A549 (cell line): ENCODE data around the gene NTN4. TPM values are rescaled to one million over a fixed set of nuclear protein-coding genes. Genes with fewer than 3 reads are reported as not detected.

Experiments
- ATAC-seq, 2 experiments: fragments of 200-7000 bp in 1 of 2; fragments of >200 bp in 1 of 2; cut with Nextera tagmentation in 1 of 2; cut with Tn5 transposase in 1 of 2; 3 replicates each; pipeline versions ENCODE4 v1.8.0 to v1.9.1; 2018 to 2020; ENCODE audit warnings: mild to moderate bottlenecking in 1 of 2, moderate library complexity in 1 of 2
- CTCF ChIA-PET: fragments of 300-600 bp; sonication (Branson Sonifier 250); formaldehyde crosslinking; extraction: SDS; loops from one replicate; lab custom pipeline; 2021; ENCODE audit warnings: antibody characterized with exemption, inconsistent platforms; lab: Yijun Ruan, JAX
- POLR2A ChIA-PET: fragments of 350-600 bp; formaldehyde crosslinking; extraction: SDS; loops from one replicate; lab custom pipeline; 2021; ENCODE audit warnings: antibody characterized with exemption, inconsistent platforms; lab: Yijun Ruan, JAX
- DNase-seq, 2 experiments: peaks; one replicate each; pipeline versions ENCODE4 v3.0.0 to v3.0.0-alpha.2; 2011 to 2016; ENCODE audit warnings: low read depth in 1 of 2, low spot score in 1 of 2
- FAIRE-seq: peaks from 2 replicates; lab custom pipeline; 2011; peaks lifted over from hg19 to GRCh38; lab: Jason Lieb, UNC
- H3K27ac ChIP-seq, 2 experiments: fragments of >200 bp; sonication (Bioruptor Twin); formaldehyde crosslinking; 3 replicates each; pipeline ENCODE4 v1.5.1; 2016 to 2017
- H3K4me1 ChIP-seq: fragments of >200 bp; sonication (Bioruptor Twin); formaldehyde crosslinking; 3 replicates; pipeline ENCODE4 v1.6.1; 2016
- H3K4me2 ChIP-seq: fragments of >200 bp; sonication (Bioruptor Twin); formaldehyde crosslinking; 3 replicates; pipeline ENCODE4 v1.6.1; 2016
- H3K4me3 ChIP-seq: fragments of >200 bp; sonication (Bioruptor Twin); formaldehyde crosslinking; 3 replicates; pipeline ENCODE4 v1.5.1; 2016
- H3K9me3 ChIP-seq: fragments of >200 bp; sonication (Bioruptor Twin); formaldehyde crosslinking; 3 replicates; pipeline ENCODE4 v1.6.1; 2016
- CEBPB ChIP-seq, 2 experiments: fragments of >200 bp in 1 of 2; sonication (Bioruptor Twin) in 1 of 2; formaldehyde crosslinking in 1 of 2; IDR thresholded peaks; 2 replicates each; pipeline ENCODE4 v1.6.1; 2012 to 2016
- FOSB ChIP-seq: fragments of 250-450 bp; sonication (Bioruptor Pico); IDR thresholded peaks from 2 replicates; pipeline ENCODE4 v1.5.0; 2020; ENCODE audit warnings: mild to moderate bottlenecking, moderate library complexity
- FOSL2 ChIP-seq, 2 experiments: fragments of 450-650 bp in 1 of 2; fragments of >200 bp in 1 of 2; sonication (Bioruptor Twin) in 1 of 2; formaldehyde crosslinking; IDR thresholded peaks; 2 replicates each; pipeline versions ENCODE4 v1.5.0 to v1.6.1; 2016 to 2020; ENCODE audit warnings: mild to moderate bottlenecking in 1 of 2, moderate library complexity in 1 of 2
- GATA3 ChIP-seq: IDR thresholded peaks from 2 replicates; pipeline ENCODE4 v1.6.1; 2012; ENCODE audit warnings: borderline replicate concordance
- JUN ChIP-seq, 2 experiments: fragments of >200 bp; sonication (Bioruptor Twin); formaldehyde crosslinking; IDR thresholded peaks; 2 replicates in 1 of 2; 3 replicates in 1 of 2; pipeline ENCODE4 v1.6.1; 2016 to 2017
- JUNB ChIP-seq: fragments of >200 bp; sonication (Bioruptor Twin); formaldehyde crosslinking; IDR thresholded peaks from 2 replicates; pipeline ENCODE4 v1.6.1; 2016
- MAFK ChIP-seq: fragments of 450-650 bp; IDR thresholded peaks from 2 replicates; pipeline ENCODE4 v1.6.1; 2014; ENCODE audit not compliant: partially characterized antibody
- NFE2L2 ChIP-seq: fragments of 150-350 bp; conservative IDR thresholded peaks from 2 replicates; pipeline ENCODE4 v1.6.1; 2014; ENCODE audit warnings: low read length
- SREBF2 ChIP-seq: fragments of 450-650 bp; IDR thresholded peaks from 2 replicates; pipeline ENCODE4 v1.6.1; 2014; ENCODE audit warnings: mild to moderate bottlenecking, moderate library complexity
- WGBS: methylation state at CpG from one replicate; pipeline ENCODE4 v1.1.6; 2017; ENCODE audit errors: missing lambda C conversion rate; 5-methylcytosine and 5-hydroxymethylcytosine counted together
- polyA plus RNA-seq, 4 experiments: library from polyadenylated mRNA; depleted of rRNA in 3 of 4; stranded (reverse); fragments of >200 nt; fragmentation: RNase III in 1 of 4; extraction: RNeasy Plus Mini Kit Qiagen cat#74134 plus additional on column Dnase treatment in 1 of 4; gene quantifications; 2 replicates in 3 of 4; 3 replicates in 1 of 4; pipeline ENCODE4 v1.2.3, GENCODE V29; 2011 to 2017
- TF ChIP-seq, protein P1 (sequence below): fragments of >200 bp; sonication (Bioruptor Twin); formaldehyde crosslinking; IDR thresholded peaks from 3 replicates; pipeline ENCODE4 v1.5.1; 2016
- TF ChIP-seq, protein P2 (sequence below): IDR thresholded peaks from 2 replicates; pipeline ENCODE4 v1.6.1; 2012
- TF ChIP-seq, protein P3 (sequence below): fragments of 450-650 bp; IDR thresholded peaks from 2 replicates; pipeline ENCODE4 v1.6.1; 2014; ENCODE audit warnings: antibody characterized with exemption
- TF ChIP-seq, protein P4 (sequence below): IDR thresholded peaks from 2 replicates; pipeline ENCODE4 v1.6.1; 2012
- TF ChIP-seq, protein P5 (sequence below): fragments of 150-350 bp; IDR thresholded peaks from 2 replicates; pipeline ENCODE4 v1.6.1; 2014; ENCODE audit warnings: low read depth, mild to moderate bottlenecking, low read length
- TF ChIP-seq, protein P6 (sequence below): fragments of 200-600 bp; sonication (generic); IDR thresholded peaks from 2 replicates; pipeline ENCODE4 v1.6.1; 2016; ENCODE audit warnings: antibody characterized with exemption, mild to moderate bottlenecking, moderate library complexity

NTN4 gene
- polyA plus RNA-seq, 2 of the 4 experiments (the other 2 are of a cell fraction), result 37.3 to 132 TPM

DNA sequence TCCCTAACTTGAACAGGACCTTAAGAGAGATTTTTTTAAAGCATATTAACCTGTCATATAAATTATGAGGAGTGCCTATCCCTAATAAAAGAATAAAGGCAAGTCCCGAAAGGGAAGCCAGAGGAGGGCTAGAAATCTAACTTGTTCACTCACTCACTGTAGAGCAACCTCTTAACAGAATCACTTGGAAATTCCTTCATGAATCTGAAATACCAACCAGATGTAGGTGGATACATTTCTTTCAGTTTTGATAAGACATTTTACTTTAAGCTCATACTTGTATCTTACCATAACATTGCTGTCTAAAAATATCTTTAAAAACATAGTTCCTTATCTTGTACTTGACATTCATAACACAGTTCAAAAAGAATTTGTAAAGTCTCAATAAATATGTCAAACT, 25.7 kb downstream of the NTN4 start:
- Histone ChIP-seq H3K4me2 (peak overlapping the region; percentile 64), H3K27ac (peak overlapping the region in 1 of 2 experiments; percentile 63; a peak in 2 of 6 replicates), H3K4me1 (peaks cover 64% of the 10 kb centered on the region), H3K4me3 (no peak overlapping the region), H3K9me3 (no peaks in the 10 kb centered on the region; the same call in 2 of the 3 replicates)
- ATAC-seq (no peak), DNase-seq (no peak), FAIRE-seq (peak; percentile 59)
- TF ChIP-seq FOSB (CRISPR knock-in tag), result no peak
- no peak for TF ChIP-seq JUN (IDR thresholded peaks at IDR 0.05)
- TF ChIP-seq, protein P1, sequence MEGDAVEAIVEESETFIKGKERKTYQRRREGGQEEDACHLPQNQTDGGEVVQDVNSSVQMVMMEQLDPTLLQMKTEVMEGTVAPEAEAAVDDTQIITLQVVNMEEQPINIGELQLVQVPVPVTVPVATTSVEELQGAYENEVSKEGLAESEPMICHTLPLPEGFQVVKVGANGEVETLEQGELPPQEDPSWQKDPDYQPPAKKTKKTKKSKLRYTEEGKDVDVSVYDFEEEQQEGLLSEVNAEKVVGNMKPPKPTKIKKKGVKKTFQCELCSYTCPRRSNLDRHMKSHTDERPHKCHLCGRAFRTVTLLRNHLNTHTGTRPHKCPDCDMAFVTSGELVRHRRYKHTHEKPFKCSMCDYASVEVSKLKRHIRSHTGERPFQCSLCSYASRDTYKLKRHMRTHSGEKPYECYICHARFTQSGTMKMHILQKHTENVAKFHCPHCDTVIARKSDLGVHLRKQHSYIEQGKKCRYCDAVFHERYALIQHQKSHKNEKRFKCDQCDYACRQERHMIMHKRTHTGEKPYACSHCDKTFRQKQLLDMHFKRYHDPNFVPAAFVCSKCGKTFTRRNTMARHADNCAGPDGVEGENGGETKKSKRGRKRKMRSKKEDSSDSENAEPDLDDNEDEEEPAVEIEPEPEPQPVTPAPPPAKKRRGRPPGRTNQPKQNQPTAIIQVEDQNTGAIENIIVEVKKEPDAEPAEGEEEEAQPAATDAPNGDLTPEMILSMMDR, result no peak
- WGBS, result 95% methylated on average over 1 of the region's 1 CpG
- ChIA-PET POLR2A (interaction anchor here (0.5 kb wide), 1 partner anchor 112 kb away, joined by 3 read pairs; no protein-coding TSS in a partner anchor), CTCF (no interaction called here)

DNA sequence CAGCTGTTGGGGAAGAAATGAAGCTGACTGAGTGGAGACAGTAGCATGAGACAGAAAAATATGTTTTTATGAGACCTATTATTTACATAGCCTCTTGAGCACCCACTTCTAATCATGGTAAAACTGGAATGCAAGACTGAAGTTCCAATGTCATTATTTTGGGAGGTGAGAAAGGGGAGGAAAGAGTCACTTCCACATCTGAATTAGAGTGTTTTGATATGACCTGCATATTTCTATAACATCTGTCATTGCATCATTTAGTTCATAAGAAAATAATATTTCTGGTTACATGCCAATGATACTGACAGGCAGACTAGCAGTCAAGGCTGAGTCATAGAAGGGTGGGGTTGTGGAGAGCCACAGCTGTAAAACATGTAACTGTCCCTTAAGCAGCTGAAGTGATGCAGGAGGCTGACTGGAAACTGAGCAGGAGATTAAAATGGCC, 26.7 kb downstream of the NTN4 start:
- Histone ChIP-seq H3K27ac (peak overlapping the region in 1 of 2 experiments; percentile 63; a peak in 5 of 6 replicates), H3K4me1 (peaks cover 64% of the 10 kb centered on the region), H3K4me3 (no peak overlapping the region), H3K9me3 (peaks cover 8% of the 10 kb centered on the region; the same call in 1 of the 3 replicates), H3K4me2 (peak overlapping the region; percentile 64)
- DNase-seq, result peak; percentile 75 to 80
- FAIRE-seq, result peak; percentile 96
- ChIA-PET POLR2A (no interaction called here), CTCF (interaction anchor here (0.6 to 1.0 kb wide), 3 partner anchors 15 to 314 kb away, joined by 3 to 5 read pairs (median 4); no protein-coding TSS in a partner anchor)
- TF ChIP-seq FOSL2 (IDR thresholded peaks at IDR 0.05) (peak; percentile 61; the same call in 1 of the 2 replicates), FOSL2 (CRISPR knock-in tag; IDR thresholded peaks at IDR 0.05) (peak; percentile 84), JUN (IDR thresholded peaks at IDR 0.05) (peak; percentile 26 to 51; a peak in 2 of 5 replicates), SREBF2 (no peak), JUNB (peak; percentile 45), MAFK (peak; percentile 13), NFE2L2 (no peak), GATA3 (peak; percentile 50; the same call in 1 of the 2 replicates), CEBPB (IDR thresholded peaks at IDR 0.05) (peak; percentile 31 to 76; a peak in 1 of 4 replicates)
- TF ChIP-seq, protein P2, sequence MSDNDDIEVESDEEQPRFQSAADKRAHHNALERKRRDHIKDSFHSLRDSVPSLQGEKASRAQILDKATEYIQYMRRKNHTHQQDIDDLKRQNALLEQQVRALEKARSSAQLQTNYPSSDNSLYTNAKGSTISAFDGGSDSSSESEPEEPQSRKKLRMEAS, result no peak
- TF ChIP-seq, protein P3, sequence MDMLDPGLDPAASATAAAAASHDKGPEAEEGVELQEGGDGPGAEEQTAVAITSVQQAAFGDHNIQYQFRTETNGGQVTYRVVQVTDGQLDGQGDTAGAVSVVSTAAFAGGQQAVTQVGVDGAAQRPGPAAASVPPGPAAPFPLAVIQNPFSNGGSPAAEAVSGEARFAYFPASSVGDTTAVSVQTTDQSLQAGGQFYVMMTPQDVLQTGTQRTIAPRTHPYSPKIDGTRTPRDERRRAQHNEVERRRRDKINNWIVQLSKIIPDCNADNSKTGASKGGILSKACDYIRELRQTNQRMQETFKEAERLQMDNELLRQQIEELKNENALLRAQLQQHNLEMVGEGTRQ, result no peak
- TF ChIP-seq, protein P4, sequence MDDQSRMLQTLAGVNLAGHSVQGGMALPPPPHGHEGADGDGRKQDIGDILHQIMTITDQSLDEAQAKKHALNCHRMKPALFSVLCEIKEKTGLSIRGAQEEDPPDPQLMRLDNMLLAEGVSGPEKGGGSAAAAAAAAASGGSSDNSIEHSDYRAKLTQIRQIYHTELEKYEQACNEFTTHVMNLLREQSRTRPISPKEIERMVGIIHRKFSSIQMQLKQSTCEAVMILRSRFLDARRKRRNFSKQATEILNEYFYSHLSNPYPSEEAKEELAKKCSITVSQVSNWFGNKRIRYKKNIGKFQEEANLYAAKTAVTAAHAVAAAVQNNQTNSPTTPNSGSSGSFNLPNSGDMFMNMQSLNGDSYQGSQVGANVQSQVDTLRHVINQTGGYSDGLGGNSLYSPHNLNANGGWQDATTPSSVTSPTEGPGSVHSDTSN, result 0 out of 2 replicates have a peak, but pooled peaks have one; percentile 37
- TF ChIP-seq, protein P5, sequence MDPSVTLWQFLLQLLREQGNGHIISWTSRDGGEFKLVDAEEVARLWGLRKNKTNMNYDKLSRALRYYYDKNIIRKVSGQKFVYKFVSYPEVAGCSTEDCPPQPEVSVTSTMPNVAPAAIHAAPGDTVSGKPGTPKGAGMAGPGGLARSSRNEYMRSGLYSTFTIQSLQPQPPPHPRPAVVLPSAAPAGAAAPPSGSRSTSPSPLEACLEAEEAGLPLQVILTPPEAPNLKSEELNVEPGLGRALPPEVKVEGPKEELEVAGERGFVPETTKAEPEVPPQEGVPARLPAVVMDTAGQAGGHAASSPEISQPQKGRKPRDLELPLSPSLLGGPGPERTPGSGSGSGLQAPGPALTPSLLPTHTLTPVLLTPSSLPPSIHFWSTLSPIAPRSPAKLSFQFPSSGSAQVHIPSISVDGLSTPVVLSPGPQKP, result no peak
- TF ChIP-seq, all 56 proteins: peak for 7
- peak; percentile 72 to 87 for ATAC-seq

DNA sequence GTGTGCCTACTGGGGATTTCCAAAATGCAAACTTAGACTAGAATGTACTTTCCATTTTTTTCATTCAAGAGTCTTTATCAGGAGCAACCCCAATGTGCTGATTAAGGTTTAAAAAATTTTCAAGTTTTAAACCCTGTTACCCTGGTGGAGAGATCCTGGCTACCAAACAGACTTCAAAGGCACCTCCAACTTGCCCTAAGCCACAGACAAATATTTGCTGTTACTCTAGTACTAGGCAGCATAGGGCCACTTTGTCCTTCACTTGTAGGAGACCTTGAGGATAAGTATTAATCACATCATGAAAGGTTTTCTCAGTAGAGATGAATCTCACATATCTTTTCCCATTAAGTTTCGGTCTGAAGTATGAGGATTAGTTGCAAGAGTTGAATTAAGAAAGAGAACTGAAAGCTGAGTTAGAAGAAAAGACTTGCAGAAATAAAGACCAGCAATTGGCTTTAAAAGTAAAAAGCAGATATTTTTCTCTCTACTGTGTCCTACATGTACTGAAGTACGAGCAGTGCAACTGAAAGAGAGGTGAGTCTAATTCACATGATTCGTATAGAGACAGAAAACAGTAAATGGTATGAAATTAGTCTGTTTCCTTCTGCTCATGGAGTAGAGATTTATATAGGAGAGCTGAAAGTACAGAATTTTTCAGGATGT, 28.3 kb downstream of the NTN4 start:
- ChIA-PET POLR2A (no interaction called here), CTCF (no interaction called here)
- Histone ChIP-seq H3K4me2 (peak overlapping the region; percentile 64; the same call in 2 of the 3 replicates), H3K9me3 (peaks cover 11% of the 10 kb centered on the region; the same call in 1 of the 3 replicates), H3K4me1 (peaks cover 49% of the 10 kb centered on the region), H3K4me3 (no peak overlapping the region), H3K27ac (peak overlapping the region; percentile 1 to 50; a peak in 2 of 6 replicates)
- TF ChIP-seq, protein P6, sequence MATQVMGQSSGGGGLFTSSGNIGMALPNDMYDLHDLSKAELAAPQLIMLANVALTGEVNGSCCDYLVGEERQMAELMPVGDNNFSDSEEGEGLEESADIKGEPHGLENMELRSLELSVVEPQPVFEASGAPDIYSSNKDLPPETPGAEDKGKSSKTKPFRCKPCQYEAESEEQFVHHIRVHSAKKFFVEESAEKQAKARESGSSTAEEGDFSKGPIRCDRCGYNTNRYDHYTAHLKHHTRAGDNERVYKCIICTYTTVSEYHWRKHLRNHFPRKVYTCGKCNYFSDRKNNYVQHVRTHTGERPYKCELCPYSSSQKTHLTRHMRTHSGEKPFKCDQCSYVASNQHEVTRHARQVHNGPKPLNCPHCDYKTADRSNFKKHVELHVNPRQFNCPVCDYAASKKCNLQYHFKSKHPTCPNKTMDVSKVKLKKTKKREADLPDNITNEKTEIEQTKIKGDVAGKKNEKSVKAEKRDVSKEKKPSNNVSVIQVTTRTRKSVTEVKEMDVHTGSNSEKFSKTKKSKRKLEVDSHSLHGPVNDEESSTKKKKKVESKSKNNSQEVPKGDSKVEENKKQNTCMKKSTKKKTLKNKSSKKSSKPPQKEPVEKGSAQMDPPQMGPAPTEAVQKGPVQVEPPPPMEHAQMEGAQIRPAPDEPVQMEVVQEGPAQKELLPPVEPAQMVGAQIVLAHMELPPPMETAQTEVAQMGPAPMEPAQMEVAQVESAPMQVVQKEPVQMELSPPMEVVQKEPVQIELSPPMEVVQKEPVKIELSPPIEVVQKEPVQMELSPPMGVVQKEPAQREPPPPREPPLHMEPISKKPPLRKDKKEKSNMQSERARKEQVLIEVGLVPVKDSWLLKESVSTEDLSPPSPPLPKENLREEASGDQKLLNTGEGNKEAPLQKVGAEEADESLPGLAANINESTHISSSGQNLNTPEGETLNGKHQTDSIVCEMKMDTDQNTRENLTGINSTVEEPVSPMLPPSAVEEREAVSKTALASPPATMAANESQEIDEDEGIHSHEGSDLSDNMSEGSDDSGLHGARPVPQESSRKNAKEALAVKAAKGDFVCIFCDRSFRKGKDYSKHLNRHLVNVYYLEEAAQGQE, result no peak
- peak; percentile 35 for TF ChIP-seq MAFK
- DNase-seq (no peak), ATAC-seq (no peak), FAIRE-seq (peak; percentile 7)
- WGBS, result 91% methylated on average over 3 of the region's 3 CpGs
